SIG-M5 (cell line): ENCODE data around the gene PPP1R15B.

Experiments used
- DNase-seq: peaks from one replicate; lab custom pipeline; 2025; lab: John Stamatoyannopoulos, UW

The PPP1R15B gene

DNA sequence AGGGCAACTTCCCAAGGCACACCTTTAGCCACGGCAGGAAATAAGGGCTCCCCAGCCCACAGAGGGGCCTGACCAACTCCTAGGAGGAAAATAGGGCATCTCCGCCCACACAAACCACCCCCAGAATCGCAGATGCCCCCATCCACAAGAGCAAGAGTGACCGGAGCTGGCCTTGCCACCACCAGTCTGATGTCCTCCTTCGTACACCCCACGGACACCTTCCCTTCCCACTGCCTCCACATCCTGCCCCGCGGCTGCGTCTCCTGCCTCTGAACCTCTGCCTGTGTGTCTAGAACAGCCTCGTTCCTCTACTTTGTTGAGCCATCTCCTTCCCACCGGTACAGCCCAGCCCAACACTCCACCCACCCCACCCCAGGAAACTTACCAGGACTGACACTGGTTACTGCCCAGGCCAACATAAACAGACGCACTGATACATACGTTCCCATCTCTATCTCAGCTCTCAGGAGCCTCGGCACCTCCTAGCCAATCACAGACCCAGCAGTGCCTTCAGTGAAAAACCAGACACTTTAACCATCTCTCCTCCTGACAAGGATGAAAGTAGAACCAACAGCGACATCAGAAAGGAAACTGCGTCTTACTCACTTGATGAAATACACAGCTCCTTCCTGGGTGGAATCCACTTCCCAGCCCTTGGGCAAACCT, 44.3 kb downstream of the PPP1R15B start:
- DNase-seq, result no peak

- no peak for DNase-seq
These were observed 44.9 kb downstream of the PPP1R15B start for GRCh38 chr1:204366759-204367158.

- DNase-seq, result no peak
These were observed 48.1 kb downstream of the PPP1R15B start for GRCh38 chr1:204363335-204364114.

DNA sequence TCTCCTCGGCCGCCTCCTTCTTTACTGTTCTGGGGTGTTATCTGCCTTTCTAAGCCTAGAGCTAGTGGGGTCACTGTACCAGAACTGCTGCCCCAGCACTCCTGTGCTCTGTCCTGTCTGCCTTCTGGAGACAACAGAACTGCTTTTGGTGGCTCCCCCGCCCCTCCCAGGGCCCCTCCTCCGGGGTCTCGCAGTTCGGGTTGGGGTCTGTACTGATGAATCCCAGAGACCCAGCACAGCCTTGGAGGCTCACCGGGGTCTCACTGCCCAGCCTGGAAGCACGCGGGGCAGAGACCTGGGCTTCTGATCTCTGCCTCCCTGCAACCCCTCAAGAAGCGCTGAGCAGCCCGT, 48.7 kb downstream of the PPP1R15B start:
- DNase-seq, result no peak

GRCh38 chr1:204361781-204362180, 49.8 kb downstream of the PPP1R15B start:
- no peak for DNase-seq

- no peak for DNase-seq
These were observed 50.3 kb downstream of the PPP1R15B start for GRCh38 chr1:204361341-204361771.

DNA sequence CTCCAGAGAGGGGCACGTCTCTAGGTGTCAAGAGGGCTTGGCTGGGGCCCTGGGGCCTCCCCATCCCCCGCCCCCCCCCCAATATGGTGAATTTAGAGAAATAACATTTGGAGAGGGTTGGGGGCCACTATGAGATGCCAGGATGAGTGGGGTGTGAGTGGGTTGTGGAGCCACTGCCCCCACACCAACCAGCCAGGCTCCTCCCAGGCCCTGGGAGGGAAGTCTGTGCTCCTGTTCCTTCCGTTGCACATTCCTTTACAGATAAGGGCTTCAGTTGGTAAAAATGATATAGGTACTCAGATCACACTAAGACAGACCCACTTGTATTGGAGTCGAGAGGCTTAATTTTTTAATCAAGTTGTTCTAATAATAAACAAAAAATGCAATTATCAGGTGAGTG, 51.3 kb downstream of the PPP1R15B start:
- DNase-seq, result no peak

GRCh38 chr1:204359474-204360255, 52.0 kb downstream of the PPP1R15B start, which contains the start of gene PLEKHA6:
Gene PLEKHA6 (minus strand): TSS chr1:204359929. CDS start chr1:204273727, 86,202 bp downstream.
- DNase-seq, result no peak

- no peak for DNase-seq
These were observed 52.5 kb downstream of the PPP1R15B start for GRCh38 chr1:204359131-204359473.

DNA sequence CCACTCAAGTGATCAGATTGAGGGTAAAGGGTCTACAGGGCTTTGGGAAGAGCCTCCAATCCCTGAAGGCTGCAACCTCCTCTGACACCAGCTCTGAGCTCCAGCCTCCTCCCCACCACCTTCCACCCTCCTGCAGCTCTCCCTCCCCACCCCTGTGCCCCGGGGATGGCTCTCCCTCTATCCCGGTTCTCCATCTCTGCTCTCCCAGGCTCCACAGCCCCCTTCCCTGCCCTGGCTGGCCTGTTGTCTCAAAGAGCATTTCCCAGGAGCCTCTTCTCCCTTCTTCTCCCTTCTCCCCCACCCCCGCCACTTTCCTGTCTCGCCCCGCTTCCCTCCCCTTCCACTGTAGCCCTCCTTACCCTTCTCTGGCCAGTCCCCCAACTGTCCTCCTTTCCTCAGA, 53.0 kb downstream of the PPP1R15B start:
- no peak for DNase-seq

DNA sequence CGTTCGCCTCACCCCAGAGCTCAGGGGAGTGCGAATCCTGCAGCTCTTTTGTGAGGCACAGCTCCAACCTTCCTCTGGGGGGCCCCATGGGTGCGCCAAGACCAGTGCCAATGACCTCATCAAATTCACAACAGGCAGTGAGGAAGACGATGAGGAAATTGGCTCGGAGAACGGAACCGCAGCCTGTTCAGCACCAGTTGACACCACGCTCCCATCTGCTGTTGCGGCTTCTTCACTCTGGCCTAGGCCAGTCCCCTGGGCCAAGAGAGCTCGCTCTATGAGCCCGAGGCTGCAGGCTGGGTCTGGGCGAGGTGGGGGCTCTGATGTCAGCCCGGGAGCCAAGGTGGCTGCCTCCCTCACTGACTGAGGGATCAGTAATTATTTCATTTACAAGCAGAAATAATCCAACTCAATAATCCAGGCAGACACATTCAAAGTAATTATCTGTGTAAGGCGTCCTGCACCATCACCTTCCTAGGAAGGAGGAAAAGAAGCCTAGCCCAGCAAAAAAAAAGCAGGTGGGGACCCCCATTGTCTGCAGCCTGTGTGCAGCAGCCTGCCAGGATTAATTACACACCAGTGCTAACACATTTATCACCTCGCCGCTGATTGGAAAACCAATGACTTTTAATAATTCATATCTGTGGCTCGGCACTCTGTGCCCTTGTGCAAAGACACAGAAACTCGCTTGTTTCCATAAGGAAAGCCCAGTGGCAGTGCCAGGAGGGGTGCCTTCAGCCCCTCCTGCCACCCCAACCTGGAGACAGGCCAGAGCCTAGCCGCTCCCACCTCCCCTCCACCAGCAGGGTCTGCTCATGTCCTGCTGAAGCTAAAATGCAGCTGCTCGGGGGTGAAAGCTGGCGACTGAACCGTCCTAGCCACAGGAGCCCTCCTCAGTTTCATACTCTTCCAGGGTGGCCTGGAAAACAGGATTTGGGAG, 53.8 kb downstream of the PPP1R15B start:
- no peak for DNase-seq

GRCh38 chr1:204356997-204357396, 54.6 kb downstream of the PPP1R15B start:
- DNase-seq, result no peak

GRCh38 chr1:204355913-204356312, 55.7 kb downstream of the PPP1R15B start:
- DNase-seq, result no peak

GRCh38 chr1:204354579-204354978, 57.0 kb downstream of the PPP1R15B start:
- DNase-seq, result no peak
